Epithelial cell of prostate (primary cell): Measurements from ENCODE around the gene LPAR4.
"Not testable (repeated sequence)": the region's sequence is repeated elsewhere in the genome, so short reads cannot be mapped to it uniquely, and the experiment has no call there.

Source experiments
- DNase-seq: peaks from one replicate; pipeline ENCODE4 v3.0.0-alpha.2; 2011; ENCODE audit warnings: low read depth, low spot score
- H3K27ac ChIP-seq: fragments of 450-650 bp; 2 replicates; pipeline ENCODE4 v1.5.1; 2017; ENCODE audit warnings: mild to moderate bottlenecking

LPAR4 gene

DNA sequence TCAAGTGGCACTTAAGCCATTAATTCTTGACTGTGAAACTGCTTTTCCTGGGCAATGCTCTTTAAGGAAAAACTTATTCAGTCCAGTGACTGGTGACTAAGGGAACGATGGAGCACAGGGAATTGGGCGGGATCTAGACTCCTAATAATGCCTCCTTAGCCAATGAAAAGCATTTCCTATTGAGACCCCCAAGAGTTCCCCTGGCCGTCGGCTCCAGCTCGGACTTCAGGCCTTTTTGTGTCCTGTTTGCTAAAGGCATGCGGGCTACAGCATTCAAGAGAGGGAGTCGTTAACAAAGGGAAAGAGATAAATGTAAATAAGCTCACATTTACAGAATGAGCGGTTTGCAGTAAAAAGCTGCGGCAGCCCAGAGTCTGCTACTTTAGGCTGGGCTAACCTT is at the start of gene LPAR4:
LPAR4 (plus strand) TSS at position 232 of the 400 bp plus-strand sequence. CDS start 7,150 bp downstream, outside the sequence.
- no peak for DNase-seq

GRCh38 chrX:78706071-78706470 is 41.4 kb upstream of the LPAR4 start:
- DNase-seq: no peak

More for the DNA sequence above, at the start of gene LPAR4:
- no peak within 1 kb of the TSS for H3K27ac ChIP-seq

DNA sequence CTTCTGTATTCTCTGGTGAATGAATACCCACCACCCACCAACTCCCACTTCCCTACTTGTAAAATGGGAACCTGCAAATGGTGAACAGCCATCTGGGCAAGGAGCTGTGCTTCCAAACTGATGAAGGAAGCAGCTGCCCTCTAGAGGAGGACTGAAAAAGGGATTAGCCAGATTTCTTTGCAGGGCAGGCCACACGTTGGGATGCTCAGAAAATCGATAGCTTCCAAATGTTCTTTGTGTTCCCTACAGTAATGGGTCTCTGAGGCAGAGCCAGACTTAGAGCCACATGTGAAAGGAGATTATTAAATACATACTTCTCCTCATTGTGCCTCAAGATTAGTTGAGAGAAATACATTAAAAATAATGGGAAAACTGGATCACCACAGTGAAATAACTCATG is 39.3 kb upstream of the LPAR4 start:
- no peak overlapping the region for H3K27ac ChIP-seq
- DNase-seq: no peak

More at GRCh38 chrX:78706071-78706470, 41.4 kb upstream of the LPAR4 start:
- H3K27ac ChIP-seq: no peak overlapping the region

DNA sequence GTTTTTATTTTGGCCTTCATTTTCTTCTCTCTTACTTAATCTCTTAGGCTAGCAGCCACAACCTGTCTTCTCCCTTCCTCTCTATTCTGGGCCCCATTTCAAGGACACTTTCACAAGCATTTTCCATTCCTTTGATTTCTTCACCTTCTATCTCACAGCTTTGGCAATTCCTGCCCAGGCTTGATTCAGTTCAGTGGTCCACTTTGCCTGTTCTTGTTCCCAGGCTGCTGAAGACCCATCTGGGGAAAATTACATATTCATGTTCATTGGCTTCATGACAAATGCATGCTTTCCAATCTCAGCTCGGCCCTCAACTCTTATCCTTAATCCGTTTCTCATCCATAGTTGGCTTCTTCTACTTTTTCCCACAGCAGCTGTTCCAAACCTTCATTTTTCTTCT is 38.7 kb upstream of the LPAR4 start:
- no peak overlapping the region for H3K27ac ChIP-seq
- no peak for DNase-seq

GRCh38 chrX:78710171-78710570 is 37.3 kb upstream of the LPAR4 start:
- no peak for DNase-seq

GRCh38 chrX:78712336-78712735 is 35.2 kb upstream of the LPAR4 start:
- no peak for DNase-seq
- H3K27ac ChIP-seq: no peak overlapping the region

More at GRCh38 chrX:78710171-78710570, 37.3 kb upstream of the LPAR4 start:
- H3K27ac ChIP-seq: no peak overlapping the region

DNA sequence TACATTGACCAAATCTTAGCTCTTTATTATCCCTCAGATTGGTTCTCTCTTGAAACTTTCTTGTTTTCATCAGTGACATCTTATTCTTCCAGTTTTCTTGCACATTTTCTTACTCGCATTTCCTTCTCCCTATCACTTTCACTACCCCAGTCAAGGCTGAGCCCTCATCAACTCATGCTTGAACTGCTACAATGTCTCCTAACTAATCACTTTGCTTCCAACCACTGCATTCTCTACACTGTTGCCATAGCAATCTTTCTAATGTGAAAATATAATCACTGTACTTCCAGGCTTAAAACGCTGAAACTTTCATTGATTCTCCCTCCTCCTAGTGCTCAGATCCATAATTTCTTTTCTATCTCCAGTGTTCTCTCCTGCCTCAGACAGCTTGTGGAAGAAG is 22.2 kb upstream of the LPAR4 start:
- no peak overlapping the region for H3K27ac ChIP-seq
- DNase-seq: no peak

DNA sequence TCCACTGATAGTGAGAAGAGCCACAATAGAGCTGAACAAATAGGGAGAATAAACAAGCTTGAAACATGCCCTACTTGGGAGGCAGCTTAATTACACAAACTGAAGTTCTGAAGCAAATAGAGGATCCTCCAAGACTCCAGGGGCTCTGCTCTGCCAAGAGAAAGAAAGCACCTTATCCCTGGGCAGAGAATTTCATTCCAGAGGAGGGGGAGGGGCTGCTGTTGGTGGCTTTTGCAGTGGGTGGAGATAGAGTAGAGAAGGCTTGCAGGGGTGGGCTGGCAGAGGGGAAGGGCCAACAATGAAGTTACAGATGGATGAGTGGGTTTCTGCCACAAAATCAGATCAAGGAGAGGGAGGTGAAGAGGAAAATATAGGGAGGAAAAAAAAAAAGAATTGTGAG is 1.0 kb upstream of the LPAR4 start:
- H3K27ac ChIP-seq: no peak overlapping the region
- no peak for DNase-seq

GRCh38 chrX:78747971-78748370 is 451 bp downstream of the LPAR4 start:
- no peak for DNase-seq
- H3K27ac ChIP-seq: no peak overlapping the region

- no peak for DNase-seq
- no peak overlapping the region for H3K27ac ChIP-seq
Measured at GRCh38 chrX:78748846-78749245, 1.3 kb downstream of the LPAR4 start.

DNA sequence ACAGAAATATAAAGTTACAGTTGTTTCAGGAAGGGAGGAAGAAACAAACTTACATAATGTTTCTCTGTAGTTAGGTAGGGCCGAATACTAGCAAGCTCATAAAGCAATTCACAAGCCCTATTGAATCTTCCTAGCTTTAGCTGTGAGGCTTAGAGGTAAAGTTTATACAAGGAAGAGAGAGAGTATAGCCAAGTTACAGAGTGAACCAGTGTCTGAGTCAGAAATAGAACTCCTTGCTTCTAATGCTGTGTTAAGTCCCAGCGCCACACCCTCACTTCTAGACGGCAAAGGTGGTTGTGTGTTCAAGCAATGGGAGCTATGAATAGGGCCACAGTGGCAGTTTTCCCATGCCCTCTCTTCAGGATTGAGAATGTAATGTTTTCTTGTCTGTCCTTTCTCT is 6.1 kb downstream of the LPAR4 start:
- no peak for DNase-seq
- no peak overlapping the region for H3K27ac ChIP-seq

GRCh38 chrX:78754917-78755316 is 7.4 kb downstream of the LPAR4 start:
- H3K27ac ChIP-seq: no peak overlapping the region
- no peak for DNase-seq

- H3K27ac ChIP-seq: no peak overlapping the region
- no peak for DNase-seq
Measured at GRCh38 chrX:78759081-78759480, 11.6 kb downstream of the LPAR4 start.

GRCh38 chrX:78769101-78769755 is 21.7 kb downstream of the LPAR4 start:
- H3K27ac ChIP-seq: no peak overlapping the region
- no peak for DNase-seq

- H3K27ac ChIP-seq: no peak overlapping the region
- DNase-seq: no peak
Measured at GRCh38 chrX:78769946-78770345, 22.4 kb downstream of the LPAR4 start.

DNA sequence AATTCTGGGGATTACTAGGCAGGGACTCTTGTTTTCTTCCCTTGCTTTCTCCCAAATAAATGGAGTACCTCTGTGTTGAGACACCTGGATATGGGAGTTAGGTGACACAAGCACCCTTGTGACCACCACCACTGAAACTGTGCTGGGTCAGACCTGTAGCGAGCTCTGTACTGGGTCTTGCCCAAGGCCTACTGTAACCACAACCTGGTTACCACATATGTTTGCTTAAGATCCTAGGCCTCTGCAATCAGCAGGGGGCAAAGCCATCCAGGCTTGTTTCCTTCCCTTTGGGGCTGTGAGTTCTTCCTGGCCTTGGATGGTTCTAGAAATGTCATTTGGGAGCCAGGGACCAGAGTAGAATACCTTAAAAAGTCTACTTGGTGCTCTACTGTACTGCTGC is 49.4 kb downstream of the LPAR4 start:
- no peak overlapping the region for H3K27ac ChIP-seq
- DNase-seq: no peak

DNA sequence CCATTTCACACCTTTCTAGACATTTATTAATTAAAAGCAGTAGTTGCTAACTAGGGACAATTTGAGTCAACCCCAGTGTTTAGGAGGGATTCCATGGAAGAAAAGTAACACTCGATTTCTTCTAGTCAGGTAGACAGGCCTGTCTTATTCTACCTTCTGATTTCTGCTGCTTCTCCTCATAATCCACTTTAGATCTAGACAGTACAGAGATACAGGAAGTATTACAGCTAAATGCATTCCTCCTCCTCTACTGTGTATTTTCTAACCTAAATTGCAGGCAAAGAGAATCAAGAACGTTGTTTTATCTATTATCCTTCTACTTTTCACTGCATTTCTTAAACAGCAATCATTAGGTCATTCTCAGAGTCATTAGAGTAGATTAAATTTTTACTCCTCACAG is 52.6 kb downstream of the LPAR4 start:
- no peak for DNase-seq
- H3K27ac ChIP-seq: no peak overlapping the region

- no peak for DNase-seq
- H3K27ac ChIP-seq: no peak overlapping the region
Measured at GRCh38 chrX:78800694-78801093, 53.2 kb downstream of the LPAR4 start.

DNA sequence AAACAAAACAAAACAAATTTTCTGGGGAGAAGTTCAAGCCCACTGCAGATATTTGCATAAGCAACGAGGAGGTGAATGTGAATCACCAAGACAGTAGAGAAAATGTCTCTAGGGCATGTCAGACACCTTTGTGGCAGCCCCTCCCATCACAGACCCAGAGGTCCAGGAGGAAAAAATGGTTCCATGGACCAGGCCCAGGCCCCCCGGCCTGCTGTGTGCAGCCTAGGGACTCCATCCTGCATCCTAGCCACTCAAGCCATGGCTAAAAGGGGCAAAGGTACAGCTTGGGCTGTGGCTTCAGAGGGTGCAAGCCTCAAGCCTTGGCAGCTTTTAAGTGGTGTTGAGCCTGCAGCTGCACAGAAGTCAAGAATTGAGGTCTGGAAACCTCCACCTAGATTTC is 54.0 kb downstream of the LPAR4 start:
- DNase-seq: no peak
- no peak overlapping the region for H3K27ac ChIP-seq

DNA sequence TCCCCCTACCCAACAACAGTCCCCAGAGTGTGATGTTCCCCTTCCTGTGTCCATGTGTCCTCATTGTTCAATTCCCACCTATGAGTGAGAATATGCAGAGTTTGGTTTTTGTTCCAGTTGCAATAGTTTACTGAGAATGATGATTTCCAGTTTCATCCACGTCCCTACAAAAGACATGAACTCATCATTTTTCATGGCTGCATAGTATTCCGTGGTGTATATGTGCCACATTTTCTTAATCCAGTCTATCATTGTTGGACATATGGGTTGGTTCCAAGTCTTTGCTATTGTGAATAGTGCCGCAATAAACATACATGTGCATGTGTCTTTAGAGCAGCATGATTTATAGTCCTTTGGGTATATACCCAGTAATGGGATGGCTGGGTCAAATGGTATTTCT is 55.0 kb downstream of the LPAR4 start:
- DNase-seq, H3K27ac ChIP-seq: not testable (repeated sequence)
